ENCODE data around the gene TRIM6. TPM values are rescaled to one million over a fixed set of nuclear protein-coding genes. Genes with fewer than 3 reads are reported as not detected.

TRIM6 gene
- total and polyA plus RNA-seq, 2 experiments from 2014 or later: 26.4 to 49.0 TPM

- Histone ChIP-seq H3K4me3 (no peak overlapping the region), H3F3A (replicated peaks; ENCODE audit: low read depth) (no peaks in the 10 kb centered on the region), H3K4me1 (ENCODE audit: insufficient read depth) (peaks cover 19% of the 10 kb centered on the region), H3K9me2 (ENCODE audit: insufficient read depth) (peaks cover 4% of the 10 kb centered on the region; the same call in 1 of the 2 replicates), H3K79me2 (replicated peaks; ENCODE audit: insufficient read depth) (no peaks in the 10 kb centered on the region), H4K20me1 (replicated peaks; ENCODE audit: insufficient read depth) (no peaks in the 10 kb centered on the region), H3K4me2 (no peak overlapping the region), H3K27me3 (ENCODE audit: insufficient read depth) (no peaks in the 10 kb centered on the region), H3K27ac (ENCODE audit: low read depth) (no peak overlapping the region), H3K36me3 (ENCODE audit: insufficient read depth) (no peaks in the 10 kb centered on the region), H2AFZ (no peak overlapping the region)
- Mint-ChIP-seq H3K27me3 (ENCODE audit: insufficient read depth, low read depth, poor library complexity) (no peaks in the 10 kb centered on the region), H3K27ac (no peak overlapping the region), H3K9me3 (0 out of 3 replicates have a peak, but pooled peaks cover 3% of the 10 kb centered on the region), H3K4me1 (peaks cover 35% of the 10 kb centered on the region), H3K4me3 (no peak overlapping the region), H3K36me3 (ENCODE audit: low read depth) (no peaks in the 10 kb centered on the region)
- no peak for TF ChIP-seq CTCF (conservative IDR thresholded peaks at IDR 0.05; ENCODE audit: low read depth in 2 of 2)
- no peak for TF ChIP-seq STAT1 (IDR thresholded peaks at IDR 0.05; ENCODE audit: unreplicated experiment)
- TF ChIP-seq EZH2phosphoT487 (IDR thresholded peaks at IDR 0.05; ENCODE audit: unreplicated experiment): no peak
- TF ChIP-seq POLR2AphosphoS5 (IDR thresholded peaks at IDR 0.05; ENCODE audit: low read depth): no peak
- TF ChIP-seq CREB1 (CRISPR knock-in tag; IDR thresholded peaks at IDR 0.05; ENCODE audit: low read depth): no peak
- no peak for TF ChIP-seq ETS1 (IDR thresholded peaks at IDR 0.05)
- no peak for TF ChIP-seq REST (IDR thresholded peaks at IDR 0.05; ENCODE audit: unreplicated experiment)
- no peak for TF ChIP-seq JUNB (IDR thresholded peaks at IDR 0.05; ENCODE audit: unreplicated experiment)
- TF ChIP-seq ZNF331 (CRISPR knock-in tag; IDR thresholded peaks at IDR 0.05; ENCODE audit: low read depth): no peak
- TF ChIP-seq ZNF114 (CRISPR knock-in tag; IDR thresholded peaks at IDR 0.05): no peak
- TF ChIP-seq ZNF462 (CRISPR knock-in tag; IDR thresholded peaks at IDR 0.05): no peak
- no peak for TF ChIP-seq EZH2 (IDR thresholded peaks at IDR 0.05; ENCODE audit: low read depth, unreplicated experiment)
- no peak for TF ChIP-seq NANOG (IDR thresholded peaks at IDR 0.05; ENCODE audit: borderline replicate concordance)
- no peak for DNase-seq (ENCODE audit: low spot score)
- no peak for ATAC-seq
These were observed 26.4 kb downstream of the TRIM6 start for GRCh38 chr11:5622802-5623201.
